Colonic mucosa (tissue), 4 donors: ENCODE results near the gene DENND6A. TPM values are rescaled to one million over a fixed set of nuclear protein-coding genes. Genes with fewer than 3 reads are reported as not detected.

Experiments used
- DNase-seq: peaks from one replicate; pipeline ENCODE4 v3.0.0-alpha.2; 2020
- H3K27ac ChIP-seq: fragments of 200-600 bp; one replicate; pipeline ENCODE4 v1.8.0; 2021
- H3K27me3 ChIP-seq: fragments of 200-600 bp; one replicate; pipeline ENCODE4 v1.8.0; 2021
- H3K36me3 ChIP-seq: fragments of 200-600 bp; one replicate; pipeline ENCODE4 v1.8.0; 2021
- H3K4me1 ChIP-seq: fragments of 200-600 bp; one replicate; pipeline ENCODE4 v1.8.0; 2021; ENCODE audit warnings: mild to moderate bottlenecking
- H3K4me3 ChIP-seq: fragments of 200-600 bp; one replicate; pipeline ENCODE4 v1.8.0; 2021
- H3K9ac ChIP-seq, 2 donors: one replicate each; pipeline ENCODE4 v1.7.0; 2013; ENCODE audit warnings: control low read depth in 2 of 2, low read depth in 2 of 2, low read length in 2 of 2
- H3K9me3 ChIP-seq: fragments of 200-600 bp; one replicate; pipeline ENCODE4 v1.8.0; 2021
- intact Hi-C: fragments of 100-400 bp; cut with DNase I; formaldehyde crosslinking; loops from one replicate; pipeline ENCODE4 v1.14.1; 2022
- total RNA-seq, 2 donors: library from RNA; stranded (reverse); fragmentation: NEBNext Ultra II Directional in 1 of 2; extraction: Animal tissue kit (Norgen Biotek cat#: 25700) in 1 of 2; gene quantifications; one replicate each; pipeline ENCODE4 v1.2.1, GENCODE V29; 2021
- TF ChIP-seq, protein P1 (sequence below): fragments of 200-600 bp; IDR thresholded peaks from one replicate; pipeline ENCODE4 v1.8.0; 2022; ENCODE audit warnings: antibody characterized with exemption, mild to moderate bottlenecking
- donor health status: healthy.
- donor health status: DM: no; HTN: no; CAD: no.
- donor health status: DM: no; HTN: no; CAD: no.

DENND6A gene
- total RNA-seq, 2 donors from 2014 or later = 15.7 to 24.7 TPM

- Histone ChIP-seq H3K27me3 (no peaks in the 10 kb centered on the region), H3K36me3 (no peaks in the 10 kb centered on the region), H3K4me1 (no peaks in the 10 kb centered on the region), H3K27ac (no peak overlapping the region), H3K9ac (no peak overlapping the region), H3K4me3 (no peak overlapping the region), H3K9me3 (no peaks in the 10 kb centered on the region)
- DNase-seq = no peak
- TF ChIP-seq, protein P1, sequence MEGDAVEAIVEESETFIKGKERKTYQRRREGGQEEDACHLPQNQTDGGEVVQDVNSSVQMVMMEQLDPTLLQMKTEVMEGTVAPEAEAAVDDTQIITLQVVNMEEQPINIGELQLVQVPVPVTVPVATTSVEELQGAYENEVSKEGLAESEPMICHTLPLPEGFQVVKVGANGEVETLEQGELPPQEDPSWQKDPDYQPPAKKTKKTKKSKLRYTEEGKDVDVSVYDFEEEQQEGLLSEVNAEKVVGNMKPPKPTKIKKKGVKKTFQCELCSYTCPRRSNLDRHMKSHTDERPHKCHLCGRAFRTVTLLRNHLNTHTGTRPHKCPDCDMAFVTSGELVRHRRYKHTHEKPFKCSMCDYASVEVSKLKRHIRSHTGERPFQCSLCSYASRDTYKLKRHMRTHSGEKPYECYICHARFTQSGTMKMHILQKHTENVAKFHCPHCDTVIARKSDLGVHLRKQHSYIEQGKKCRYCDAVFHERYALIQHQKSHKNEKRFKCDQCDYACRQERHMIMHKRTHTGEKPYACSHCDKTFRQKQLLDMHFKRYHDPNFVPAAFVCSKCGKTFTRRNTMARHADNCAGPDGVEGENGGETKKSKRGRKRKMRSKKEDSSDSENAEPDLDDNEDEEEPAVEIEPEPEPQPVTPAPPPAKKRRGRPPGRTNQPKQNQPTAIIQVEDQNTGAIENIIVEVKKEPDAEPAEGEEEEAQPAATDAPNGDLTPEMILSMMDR = no peak
- intact Hi-C loops = no loop called here
Observed at GRCh38 chr3:57683286-57683685, 9.6 kb downstream of the DENND6A start.

GRCh38 chr3:57682284-57682683 lies 10.6 kb downstream of the DENND6A start:
- no peaks in the 10 kb centered on the region for H3K9me3 ChIP-seq
- no peak overlapping the region for H3K4me3 ChIP-seq
- H3K36me3 ChIP-seq = no peaks in the 10 kb centered on the region
- TF ChIP-seq, protein P1 = no peak
- no peak overlapping the region for H3K27ac ChIP-seq
- no peak overlapping the region for H3K9ac ChIP-seq
- H3K4me1 ChIP-seq = no peaks in the 10 kb centered on the region
- intact Hi-C loops = no loop called here
- no peak for DNase-seq
- no peaks in the 10 kb centered on the region for H3K27me3 ChIP-seq

- Histone ChIP-seq H3K4me3 (no peak overlapping the region), H3K27ac (no peak overlapping the region), H3K4me1 (no peaks in the 10 kb centered on the region), H3K9me3 (no peaks in the 10 kb centered on the region), H3K36me3 (no peaks in the 10 kb centered on the region), H3K27me3 (no peaks in the 10 kb centered on the region), H3K9ac (no peak overlapping the region)
- DNase-seq = no peak
- TF ChIP-seq, protein P1 = no peak
- intact Hi-C loops = no loop called here
Observed at GRCh38 chr3:57681691-57682090, 11.2 kb downstream of the DENND6A start.

DNA sequence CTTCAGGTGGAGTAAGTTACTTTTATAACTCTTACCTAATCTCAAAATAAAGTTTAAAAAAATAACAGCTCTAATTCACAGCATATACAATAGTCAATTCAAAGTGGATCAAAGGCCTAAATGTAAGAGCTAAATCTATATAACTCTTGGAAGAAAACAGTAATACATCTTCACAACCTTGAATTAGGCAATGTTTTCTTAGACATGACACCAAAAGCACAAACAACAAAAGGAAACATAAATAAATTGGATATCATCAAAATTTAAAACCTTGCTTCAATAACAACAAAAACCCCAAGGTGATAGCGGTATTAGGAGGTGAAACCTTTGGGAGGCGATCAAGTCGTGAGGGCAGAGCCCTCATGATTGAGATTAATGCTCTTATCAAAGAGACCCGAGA lies 12.8 kb downstream of the DENND6A start:
- no peaks in the 10 kb centered on the region for H3K36me3 ChIP-seq
- intact Hi-C loops = no loop called here
- TF ChIP-seq, protein P1 = no peak
- H3K27me3 ChIP-seq = no peaks in the 10 kb centered on the region
- no peak overlapping the region for H3K27ac ChIP-seq
- no peaks in the 10 kb centered on the region for H3K4me1 ChIP-seq
- no peak for DNase-seq
- H3K9ac ChIP-seq = no peak overlapping the region
- H3K9me3 ChIP-seq = no peaks in the 10 kb centered on the region
- no peak overlapping the region for H3K4me3 ChIP-seq

DNA sequence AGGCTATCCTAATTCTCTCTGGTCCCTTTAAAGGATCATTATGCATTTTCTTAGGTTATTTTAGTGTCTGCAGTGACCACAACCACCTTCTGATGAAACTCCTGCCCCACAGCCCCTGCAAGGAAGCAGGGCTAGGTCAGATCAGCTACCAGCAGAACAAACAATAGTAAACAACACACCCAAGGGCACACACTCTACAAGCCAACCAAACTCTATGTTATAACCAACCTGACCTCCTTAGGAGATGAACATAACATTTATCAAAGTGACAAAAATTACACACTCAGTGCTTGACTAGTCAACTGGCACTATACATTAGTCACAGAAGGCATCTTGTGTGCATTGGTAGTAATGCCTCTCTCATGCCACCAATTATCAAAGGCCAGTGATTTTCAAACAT lies 17.3 kb downstream of the DENND6A start:
- Histone ChIP-seq H3K36me3 (no peaks in the 10 kb centered on the region), H3K27ac (no peak overlapping the region), H3K4me3 (no peak overlapping the region), H3K27me3 (no peaks in the 10 kb centered on the region), H3K9me3 (no peaks in the 10 kb centered on the region), H3K9ac (no peak overlapping the region), H3K4me1 (no peaks in the 10 kb centered on the region)
- TF ChIP-seq, protein P1 = no peak
- DNase-seq = no peak
- intact Hi-C loops = no loop called here

DNA sequence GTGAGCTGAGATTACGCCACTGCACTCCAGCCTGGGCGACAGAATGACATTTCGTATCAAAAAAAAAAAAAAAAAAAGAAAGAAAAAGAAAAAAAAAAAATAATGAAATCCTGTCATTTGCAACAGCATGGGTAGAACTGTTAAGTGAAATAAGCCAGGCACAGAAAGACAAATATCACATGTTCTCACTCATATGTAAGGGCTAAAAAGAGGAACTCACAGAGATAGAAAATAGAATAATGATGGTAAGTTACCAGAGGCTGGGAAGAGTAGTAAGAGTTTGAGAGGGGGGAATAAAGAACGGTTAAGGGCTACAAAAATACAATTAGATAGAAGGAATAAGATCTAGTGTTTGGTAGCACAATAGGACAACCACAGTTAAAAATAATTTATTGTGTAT lies 19.7 kb downstream of the DENND6A start:
- intact Hi-C loops = no loop called here
- H3K36me3 ChIP-seq = peaks cover 7% of the 10 kb centered on the region
- H3K27me3 ChIP-seq = no peaks in the 10 kb centered on the region
- no peaks in the 10 kb centered on the region for H3K9me3 ChIP-seq
- no peaks in the 10 kb centered on the region for H3K4me1 ChIP-seq
- no peak overlapping the region for H3K9ac ChIP-seq
- no peak overlapping the region for H3K4me3 ChIP-seq
- DNase-seq = no peak
- no peak overlapping the region for H3K27ac ChIP-seq
- TF ChIP-seq, protein P1 = no peak
